Amniotic stem cell (primary cell): Measurements from ENCODE around the gene PRAMEF10.
"Not testable (repeated sequence)": the region's sequence is repeated elsewhere in the genome, so short reads cannot be mapped to it uniquely, and the experiment has no call there.

ENCODE experiments used
- DNase-seq: peaks from one replicate; lab custom pipeline; 2025; lab: John Stamatoyannopoulos, UW

PRAMEF10 gene, protein sequence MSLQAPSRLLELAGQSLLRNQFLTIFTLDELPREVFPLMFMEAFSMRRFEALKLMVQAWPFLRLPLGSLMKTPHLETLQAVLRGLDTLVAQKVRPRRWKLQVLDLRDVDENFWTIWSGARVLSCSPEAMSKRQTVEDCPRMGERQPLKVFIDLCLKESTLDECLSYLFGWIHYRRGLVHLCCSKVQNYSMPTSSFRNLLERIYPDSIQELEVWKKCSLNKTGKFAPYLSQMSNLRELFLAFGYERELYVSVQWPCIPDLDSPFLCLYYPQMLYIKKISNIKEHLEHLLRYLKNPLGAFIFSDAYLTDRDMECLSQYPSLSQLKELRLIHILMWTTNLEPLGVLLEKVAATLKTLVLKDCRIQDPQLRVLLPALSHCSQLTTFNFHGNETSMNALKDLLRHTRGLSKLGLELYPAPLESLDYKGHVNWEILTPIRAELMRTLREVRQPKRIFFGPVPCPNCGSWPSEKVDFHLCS

DNA sequence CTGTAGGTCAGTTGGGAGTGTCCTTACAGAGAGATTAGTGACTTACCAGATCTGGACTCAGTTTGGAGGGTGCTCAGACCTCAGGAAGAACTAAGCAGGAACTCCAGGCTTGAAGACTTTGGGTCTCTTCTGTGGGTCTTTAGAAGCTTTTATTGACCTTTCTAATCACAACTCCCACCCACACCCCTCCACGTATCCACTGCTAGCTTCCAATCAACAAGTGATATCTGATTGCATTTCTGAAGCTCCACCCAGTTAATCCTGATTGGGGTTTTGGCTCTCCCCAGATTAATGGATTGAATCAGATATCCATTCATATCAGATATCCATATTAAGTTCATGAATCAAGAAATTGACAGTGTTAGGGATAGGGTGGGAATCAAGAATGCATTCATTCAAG, at the start of gene PRAMEF10:
TSS of gene PRAMEF10 (minus strand) at position 101 of the 400 bp plus-strand sequence. CDS start 2,423 bp downstream, outside the sequence.
- not testable (repeated sequence) for DNase-seq

DNA sequence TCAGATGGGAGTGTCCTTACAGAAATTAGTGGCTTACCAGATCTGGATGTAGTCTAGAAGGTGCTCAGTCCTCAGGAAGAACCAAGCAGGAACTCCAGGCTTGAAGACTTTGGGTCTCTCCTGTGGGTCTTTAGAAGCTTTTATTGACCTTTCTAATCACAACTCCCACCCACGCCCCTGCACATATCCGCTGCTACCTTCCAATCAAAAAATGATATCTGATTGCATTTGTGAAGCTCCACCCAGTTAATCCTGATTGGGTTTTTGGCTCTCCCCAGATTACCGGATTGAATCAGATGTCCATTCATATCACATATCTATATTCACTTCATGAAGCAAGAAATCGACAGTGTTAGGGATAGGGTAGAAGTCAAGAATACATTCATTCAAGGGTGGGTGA, 49.4 kb upstream of the PRAMEF10 start, which contains the start of gene PRAMEF6:
TSS of gene PRAMEF6 (minus strand) at position 101 of the 400 bp plus-strand sequence. CDS start 5,062 bp downstream, outside the sequence.
- not testable (repeated sequence) for DNase-seq

DNA sequence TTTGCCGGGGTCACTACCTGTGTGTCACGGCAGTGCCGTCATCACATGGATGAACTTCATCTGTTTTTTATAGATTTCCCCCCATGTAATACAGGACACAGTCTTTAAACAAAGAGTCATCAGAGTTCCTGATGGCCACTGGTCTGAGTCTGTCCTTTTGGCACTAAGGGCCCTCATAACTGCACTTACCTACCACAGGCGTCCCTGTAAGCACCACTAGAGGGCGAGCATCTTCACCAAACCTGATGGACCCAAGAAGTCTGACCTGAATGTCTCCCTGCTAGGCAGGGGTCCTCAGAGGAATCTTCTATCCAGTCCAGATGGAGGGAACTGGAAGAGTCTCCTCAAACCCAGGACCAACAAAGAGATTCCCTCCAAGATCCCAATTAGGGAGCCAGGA, 26.3 kb upstream of the PRAMEF10 start:
- DNase-seq, result not testable (repeated sequence)

DNA sequence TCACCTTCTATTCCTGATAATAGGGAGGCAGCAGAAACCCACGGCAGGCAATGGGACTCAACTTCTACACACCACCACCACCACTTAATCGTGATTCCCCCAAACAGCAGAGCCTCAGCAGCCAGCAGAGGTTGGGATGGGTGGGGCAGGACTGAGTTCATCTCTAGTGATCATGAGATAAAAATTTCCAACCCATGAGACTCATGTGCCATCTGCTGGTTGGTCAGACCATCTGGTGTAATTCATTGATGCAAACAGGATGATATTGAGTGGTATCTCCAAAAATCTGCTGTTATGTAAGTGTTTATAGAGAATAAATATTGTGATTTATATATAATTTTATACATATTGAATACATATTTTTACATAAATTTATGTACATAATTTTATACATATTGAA, 23.7 kb upstream of the PRAMEF10 start:
- DNase-seq, result not testable (repeated sequence)

DNA sequence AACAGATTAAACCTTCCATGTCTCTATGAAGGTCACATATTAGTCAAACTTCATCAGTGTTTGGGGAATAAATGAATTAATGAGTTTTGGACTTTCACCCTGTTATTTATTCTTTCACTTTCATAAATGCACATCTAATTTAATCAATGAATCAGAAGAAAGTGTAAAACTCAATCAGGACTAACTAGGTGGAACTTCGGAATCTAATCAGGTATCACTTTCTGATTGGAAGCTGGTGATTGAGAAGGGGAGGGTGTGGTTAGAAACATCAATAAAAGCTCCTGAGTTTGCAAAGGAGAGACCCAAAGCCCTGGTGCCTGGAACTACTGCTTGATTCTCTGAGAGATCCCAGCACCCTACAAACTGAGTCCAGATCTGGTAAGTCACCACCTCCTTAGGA, 18.2 kb upstream of the PRAMEF10 start, which contains the start of gene PRAMEF7:
TSS of gene PRAMEF7 (plus strand) at position 301 of the 400 bp plus-strand sequence. CDS start 1,083 bp downstream, outside the sequence.
- not testable (repeated sequence) for DNase-seq

DNA sequence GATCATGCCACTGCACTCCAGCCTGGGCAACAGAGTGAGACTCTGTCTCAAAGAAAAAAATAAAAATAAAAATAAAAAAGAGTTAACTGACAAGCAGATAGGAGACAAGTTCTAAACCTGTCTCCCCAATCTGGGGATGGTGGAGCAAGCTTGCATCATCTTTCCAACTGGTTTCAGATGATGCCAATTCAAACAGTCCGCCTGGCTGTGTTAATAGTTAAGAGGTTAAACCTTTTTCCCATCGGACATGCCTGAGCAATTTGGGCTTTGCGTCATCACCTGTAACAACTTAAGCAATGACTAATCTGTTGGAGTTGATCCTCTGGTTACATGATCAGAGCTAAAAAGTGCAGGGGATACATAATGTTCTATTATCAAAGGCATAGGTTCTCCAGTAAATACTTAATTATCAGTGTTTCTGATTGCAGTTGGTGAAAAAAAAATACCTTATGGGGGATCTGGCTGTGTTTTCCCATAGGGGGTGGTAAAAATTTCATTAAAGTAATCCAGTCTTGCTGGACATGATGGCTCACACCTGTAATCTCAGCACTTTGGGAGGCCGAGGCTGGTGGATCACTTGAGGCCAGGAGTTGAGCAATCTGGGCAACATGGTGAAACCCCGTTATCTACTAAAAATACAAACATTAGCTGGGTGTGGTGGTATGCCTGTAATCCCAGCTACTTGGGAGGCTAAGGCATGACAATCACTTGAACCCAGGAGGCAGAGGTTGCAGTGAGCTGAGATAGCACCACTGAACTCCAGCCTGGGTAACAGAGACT, 5.9 kb upstream of the PRAMEF10 start:
- DNase-seq, result not testable (repeated sequence)

DNA sequence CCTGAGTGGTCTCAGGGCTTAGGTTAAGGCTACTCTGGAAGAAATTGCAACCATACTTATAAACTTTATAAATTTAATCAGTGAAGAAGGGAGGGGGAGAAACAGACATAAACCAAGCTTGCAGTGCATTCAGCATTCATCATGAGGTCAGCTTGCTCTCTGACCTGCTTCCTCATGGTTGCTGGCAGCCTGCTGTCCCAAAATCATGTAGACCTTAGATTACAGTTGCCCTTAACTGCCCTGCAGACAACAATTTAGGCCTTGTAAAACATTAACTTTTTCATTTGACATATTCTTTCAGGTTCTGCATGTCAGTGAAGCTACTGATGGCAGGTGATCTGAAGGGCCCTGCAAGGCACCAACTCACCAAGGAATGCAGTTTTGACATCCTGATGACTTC, 1.1 kb upstream of the PRAMEF10 start:
- DNase-seq, result not testable (repeated sequence)

DNA sequence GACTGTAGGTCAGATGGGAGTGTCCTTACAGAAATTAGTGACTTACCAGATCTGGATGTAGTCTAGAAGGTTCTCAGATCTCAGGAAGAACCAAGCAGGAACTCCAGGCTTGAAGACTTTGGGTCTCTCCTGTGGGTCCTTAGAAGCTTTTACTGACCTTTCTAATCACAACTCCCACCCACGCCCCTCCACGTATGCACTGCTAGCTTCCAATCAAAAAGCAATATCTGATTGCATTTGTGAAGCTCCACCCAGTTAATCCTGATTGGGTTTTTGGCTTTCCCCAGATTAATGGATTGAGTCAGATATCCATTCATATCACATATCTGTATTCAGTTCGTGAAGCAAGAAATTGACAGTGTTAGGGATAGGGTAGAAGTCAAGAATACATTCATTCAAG, 12.0 kb downstream of the PRAMEF10 start, which contains the start of gene PRAMEF4:
TSS of gene PRAMEF4 (minus strand) at position 101 of the 400 bp plus-strand sequence. CDS start 2,807 bp downstream, outside the sequence.
- not testable (repeated sequence) for DNase-seq

DNA sequence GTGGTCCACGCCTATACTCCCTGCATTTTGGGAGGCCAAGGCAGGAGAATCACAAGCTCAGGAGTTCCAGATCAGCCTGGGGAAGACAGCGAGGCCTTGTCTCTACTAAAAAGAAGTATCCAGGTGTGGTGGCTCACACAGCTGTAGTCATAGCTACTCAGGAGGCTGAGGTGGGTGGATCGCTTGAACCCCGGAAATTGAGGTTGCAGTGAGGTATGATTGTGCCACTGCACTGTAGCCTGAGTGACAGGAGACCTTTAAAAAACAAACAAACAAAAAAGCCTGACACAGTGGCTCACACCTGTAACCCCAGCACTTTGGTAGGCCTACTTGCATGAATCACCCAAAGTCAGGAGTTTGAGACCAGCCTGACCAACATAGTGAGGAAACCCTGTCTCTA, 19.6 kb downstream of the PRAMEF10 start:
- not testable (repeated sequence) for DNase-seq

DNA sequence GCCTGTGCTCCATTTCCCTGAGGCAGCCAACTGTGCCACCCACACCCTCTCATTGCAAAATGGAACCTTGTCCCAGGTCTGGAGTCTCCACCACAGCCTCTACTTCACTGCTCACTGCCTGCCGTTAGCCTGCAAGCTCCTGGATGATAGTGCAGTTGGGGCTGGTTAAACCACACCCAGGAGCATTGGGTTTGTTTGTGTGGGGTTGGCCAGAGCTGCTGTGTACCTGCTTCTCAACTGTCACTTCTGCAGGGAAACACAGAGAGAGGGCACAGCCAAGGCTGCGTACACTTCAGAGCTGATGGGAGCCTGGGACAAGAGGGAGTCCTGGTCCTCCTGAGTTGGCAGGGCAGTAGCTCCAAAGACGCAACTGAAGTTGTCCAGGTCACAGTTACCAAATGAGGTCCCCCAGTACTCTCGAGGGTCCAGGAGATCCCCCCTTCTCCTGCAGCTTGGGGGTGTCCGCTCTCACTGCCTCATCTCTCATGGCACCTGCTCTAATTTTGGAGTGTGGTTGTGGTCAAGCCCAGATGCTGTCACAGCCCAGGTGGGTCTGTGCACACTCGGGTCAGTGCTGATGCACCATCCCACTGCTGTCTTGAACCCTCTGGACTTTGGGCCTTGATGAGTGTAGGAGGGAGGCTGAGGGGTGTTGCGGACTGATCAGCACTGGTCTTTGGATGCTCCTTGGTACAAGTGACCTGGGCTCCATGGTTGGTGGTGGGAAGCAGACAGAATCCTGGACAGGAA, 34.8 kb downstream of the PRAMEF10 start:
- DNase-seq, result not testable (repeated sequence)

DNA sequence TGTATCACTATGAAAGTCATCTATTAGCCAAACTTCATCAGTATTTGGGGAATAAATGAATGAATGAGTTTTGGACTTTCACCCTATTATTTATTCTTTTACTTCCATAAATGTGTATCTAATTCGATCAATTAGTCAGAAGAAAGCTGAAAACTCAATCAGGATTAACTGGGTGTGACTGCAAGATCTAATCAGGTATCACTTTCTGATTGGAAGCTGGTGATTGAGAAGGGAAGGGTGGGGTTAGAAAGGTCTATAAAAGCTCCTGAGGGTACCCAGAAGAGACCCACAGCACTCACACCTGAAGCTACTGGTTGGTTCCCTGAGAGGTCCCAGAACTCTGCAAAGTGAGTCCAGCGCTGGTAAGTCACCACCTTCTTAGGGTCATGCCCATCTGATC, 41.3 kb downstream of the PRAMEF10 start, which contains the start of gene PRAMEF2:
TSS of gene PRAMEF2 (plus strand) at position 301 of the 400 bp plus-strand sequence. CDS start 1,924 bp downstream, outside the sequence.
- not testable (repeated sequence) for DNase-seq

DNA sequence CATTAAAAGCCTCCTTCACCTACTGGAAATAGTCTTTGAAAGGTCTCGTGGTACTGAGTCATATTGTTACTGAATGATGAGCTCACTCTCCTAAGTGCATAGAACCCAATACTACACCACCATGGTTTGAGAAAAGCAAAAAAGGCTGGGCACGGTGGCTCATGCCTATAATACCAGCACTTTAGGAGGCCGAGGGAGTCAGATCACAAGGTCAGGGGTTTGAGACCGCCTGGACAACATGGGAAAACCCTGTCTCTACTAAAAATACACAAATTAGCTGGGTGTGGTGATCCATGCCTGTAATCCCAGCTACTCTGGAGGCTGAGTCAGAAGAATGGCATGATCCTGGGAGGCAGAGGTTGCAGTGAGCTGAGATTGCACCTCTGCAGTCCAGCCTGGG, 46.3 kb downstream of the PRAMEF10 start:
- DNase-seq, result no peak

DNA sequence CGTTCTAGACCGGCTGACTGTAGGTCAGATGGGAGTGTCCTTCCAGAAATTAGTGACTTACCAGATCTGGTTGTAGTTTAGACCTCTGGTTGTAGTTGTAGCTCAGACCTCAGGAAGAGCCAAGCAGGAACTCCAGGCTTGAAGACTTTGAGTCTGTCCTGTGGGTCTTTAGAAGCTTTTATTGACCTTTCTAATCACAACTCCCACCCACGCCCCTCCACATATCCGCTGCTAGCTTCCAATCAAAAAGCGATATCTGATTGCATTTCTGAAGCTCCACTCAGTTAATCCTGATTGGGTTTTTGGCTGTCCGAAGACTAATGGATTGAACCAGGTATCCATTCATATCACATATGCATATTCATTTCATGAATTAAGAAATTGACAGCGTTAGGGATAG, 49.5 kb downstream of the PRAMEF10 start, which contains the start of gene HNRNPCL1:
TSS of gene HNRNPCL1 (minus strand) at position 101 of the 400 bp plus-strand sequence. CDS start 431 bp downstream, outside the sequence.
- not testable (repeated sequence) for DNase-seq
